Liver (tissue), 9 donors: ENCODE results near the gene COPE. TPM values are rescaled to one million over a fixed set of nuclear protein-coding genes. Genes with fewer than 3 reads are reported as not detected.

ENCODE experiments used
- DNase-seq: peaks from one replicate; pipeline ENCODE4 v3.0.0-alpha.2; 2017; ENCODE audit warnings: low spot score
- H3K27ac ChIP-seq, 2 donors: one replicate each; pipeline ENCODE4 v1.7.0; 2013; ENCODE audit warnings: inconsistent platforms in 2 of 2, low read length in 2 of 2, control low read depth in 1 of 2, low read depth in 1 of 2, mild to moderate bottlenecking in 1 of 2
- H3K27me3 ChIP-seq, 4 donors: one replicate each; pipeline versions ENCODE4 v1.6.1 to v1.7.0; 2013; ENCODE audit warnings: low read length in 3 of 4, inconsistent platforms in 1 of 4, mild to moderate bottlenecking in 1 of 4, moderate library complexity in 1 of 4; ENCODE audit not compliant: control insufficient read depth in 4 of 4, insufficient read depth in 4 of 4
- H3K36me3 ChIP-seq, 4 donors: one replicate each; pipeline versions ENCODE4 v1.6.1 to v1.7.0; 2013; ENCODE audit warnings: low read length in 3 of 4, mild to moderate bottlenecking in 3 of 4, low read depth in 1 of 4, moderate library complexity in 1 of 4; ENCODE audit not compliant: control insufficient read depth in 4 of 4, insufficient read depth in 3 of 4
- H3K4me1 ChIP-seq, 4 donors: one replicate each; pipeline versions ENCODE4 v1.6.1 to v1.7.0; 2013; ENCODE audit warnings: low read length in 3 of 4, mild to moderate bottlenecking in 3 of 4, moderate library complexity in 1 of 4; ENCODE audit not compliant: control insufficient read depth in 4 of 4, insufficient read depth in 4 of 4
- H3K4me3 ChIP-seq, 3 donors: one replicate each; pipeline versions ENCODE4 v1.6.1 to v1.7.0; 2013; ENCODE audit warnings: low read length in 3 of 3, control low read depth in 1 of 3, low read depth in 1 of 3, mild to moderate bottlenecking in 1 of 3
- H3K9ac ChIP-seq, 2 donors: one replicate each; pipeline ENCODE4 v1.7.0; 2013; ENCODE audit warnings: low read length in 2 of 2, mild to moderate bottlenecking in 2 of 2, moderate library complexity in 2 of 2, control low read depth in 1 of 2, low read depth in 1 of 2
- H3K9me3 ChIP-seq, 4 donors: one replicate each; pipeline versions ENCODE4 v1.6.1 to v1.7.0; 2013; ENCODE audit warnings: low read length in 3 of 4; ENCODE audit not compliant: control insufficient read depth in 4 of 4
- FOXA1 ChIP-seq: IDR thresholded peaks from 2 replicates; pipeline ENCODE4 v1.6.1; 2016; ENCODE audit warnings: antibody characterized with exemption
- FOXA2 ChIP-seq: IDR thresholded peaks from 2 replicates; pipeline ENCODE4 v1.6.1; 2016; ENCODE audit warnings: antibody characterized with exemption
- GABPA ChIP-seq, 2 donors: IDR thresholded peaks in 1 of 2; conservative IDR thresholded peaks in 1 of 2; 2 replicates each; pipeline ENCODE4 v1.6.1; 2016; ENCODE audit warnings: antibody characterized with exemption in 2 of 2, mild to moderate bottlenecking in 1 of 2, moderate library complexity in 1 of 2
- HNF4A ChIP-seq, 2 donors: conservative IDR thresholded peaks; 2 replicates each; pipeline ENCODE4 v1.6.1; 2016; ENCODE audit warnings: antibody characterized with exemption in 2 of 2, mild to moderate bottlenecking in 2 of 2
- HNF4G ChIP-seq: IDR thresholded peaks from 2 replicates; pipeline ENCODE4 v1.6.1; 2016; ENCODE audit warnings: antibody characterized with exemption
- JUND ChIP-seq, 2 donors: IDR thresholded peaks; 2 replicates each; pipeline ENCODE4 v1.6.1; 2016; ENCODE audit warnings: antibody characterized with exemption in 2 of 2
- NR2F2 ChIP-seq: IDR thresholded peaks from 2 replicates; pipeline ENCODE4 v1.6.1; 2016; ENCODE audit warnings: antibody characterized with exemption
- RAD21 ChIP-seq, 2 donors: IDR thresholded peaks; 2 replicates each; pipeline ENCODE4 v1.6.1; 2016; ENCODE audit warnings: antibody characterized with exemption in 2 of 2, mild to moderate bottlenecking in 2 of 2
- RXRA ChIP-seq, 2 donors: IDR thresholded peaks; 2 replicates each; pipeline ENCODE4 v1.6.1; 2017 to 2018; ENCODE audit warnings: antibody characterized with exemption in 2 of 2, mild to moderate bottlenecking in 1 of 2
- TAF1 ChIP-seq: conservative IDR thresholded peaks from 2 replicates; pipeline ENCODE4 v1.6.1; 2016; ENCODE audit warnings: antibody characterized with exemption, mild to moderate bottlenecking
- YY1 ChIP-seq: IDR thresholded peaks from 2 replicates; pipeline ENCODE4 v1.6.1; 2016; ENCODE audit warnings: antibody characterized with exemption, mild to moderate bottlenecking
- WGBS: extraction: QIAGEN DNeasy Blood & Tissue Kit; methylation state at CpG from one replicate; pipeline ENCODE4 v1.1.7; 2013; 5-methylcytosine and 5-hydroxymethylcytosine counted together
- polyA plus RNA-seq, 2 donors: library from polyadenylated mRNA; stranded (reverse) in 1 of 2; unstranded in 1 of 2; fragments of 200-250 nt in 1 of 2; fragments of >200 nt in 1 of 2; fragmentation: Nextera tagmentation in 1 of 2; extraction: Ambion mirVana in 1 of 2; gene quantifications; one replicate each; pipeline versions ENCODE4 v1.2.1 to v1.2.3, GENCODE V29; 2013 to 2015
- total RNA-seq, 2 donors: library from RNA; depleted of rRNA; stranded (reverse); fragments of >200 nt; gene quantifications; one replicate each; pipeline ENCODE4 v1.2.3, GENCODE V29; 2014
- TF ChIP-seq, protein P1 (sequence below): IDR thresholded peaks from 2 replicates; pipeline ENCODE4 v1.6.1; 2016; ENCODE audit warnings: antibody characterized with exemption
- TF ChIP-seq, protein P2 (sequence below): IDR thresholded peaks from 2 replicates; pipeline ENCODE4 v1.6.1; 2016; ENCODE audit warnings: antibody characterized with exemption
- TF ChIP-seq, protein P3 (sequence below): fragments of 150-350 bp; IDR thresholded peaks from 2 replicates; pipeline ENCODE4 v1.5.1; 2017; ENCODE audit warnings: improper control_type of control experiment, low read depth, low read length; ENCODE audit not compliant: missing input control
- TF ChIP-seq, protein P4 (sequence below): IDR thresholded peaks from 2 replicates; pipeline ENCODE4 v1.6.1; 2016; ENCODE audit warnings: antibody characterized with exemption
- TF ChIP-seq, protein P5 (sequence below): IDR thresholded peaks from 2 replicates; pipeline ENCODE4 v1.6.1; 2016; ENCODE audit warnings: antibody characterized with exemption, mild to moderate bottlenecking
- donor health status: healthy.
- donor health status: healthy.
- donor health status: healthy.
- donor health status: healthy.
- donor health status: healthy.

COPE gene
- total and polyA plus RNA-seq, 4 donors: 103 to 204 (median 142) TPM

DNA sequence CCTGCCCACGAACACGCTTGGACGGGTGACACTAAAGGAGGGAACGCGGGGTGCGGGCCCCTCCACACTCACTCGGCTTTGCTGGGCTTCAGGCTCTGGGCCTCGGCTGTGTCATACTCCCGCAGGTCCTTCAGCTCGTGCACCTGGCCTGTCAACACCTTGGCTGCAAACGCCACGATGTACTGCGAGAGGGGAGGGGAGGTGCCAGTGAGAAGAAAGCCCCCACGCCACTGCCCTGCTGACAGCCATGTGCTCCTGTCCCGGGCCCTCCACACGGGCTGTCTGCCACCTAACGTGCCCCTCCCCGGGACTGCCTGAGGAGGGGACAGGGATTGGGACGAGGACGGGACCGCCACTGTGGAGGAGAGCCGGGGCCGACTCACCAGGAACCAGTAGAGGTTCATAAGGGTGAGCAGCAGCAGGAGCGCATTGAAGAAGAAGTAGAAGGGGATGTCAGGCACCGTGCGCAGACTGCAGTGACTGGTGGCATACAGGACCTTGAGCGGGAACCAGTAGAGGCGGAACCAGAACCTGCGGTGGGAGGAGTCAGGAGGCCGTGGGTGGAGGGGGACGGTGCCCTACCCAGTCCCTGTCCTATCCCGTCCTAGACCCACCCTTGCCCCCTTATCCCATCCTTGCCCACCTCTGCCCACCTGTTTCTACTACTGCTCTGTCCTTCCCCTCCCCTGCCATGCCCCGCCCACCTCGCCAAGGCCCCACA, 40.2 kb downstream of the COPE start:
- Histone ChIP-seq H3K36me3 (no peaks in the 10 kb centered on the region), H3K9me3 (peaks cover 0 to 3% (median under 1%) of the 10 kb centered on the region in 4 donors), H3K9ac (no peak overlapping the region), H3K27me3 (no peaks in the 10 kb centered on the region), H3K4me3 (no peak overlapping the region), H3K4me1 (no peaks in the 10 kb centered on the region), H3K27ac (no peak overlapping the region)
- no peak for DNase-seq
- 90% methylated on average over 34 of the region's 34 CpGs for WGBS
- TF ChIP-seq FOXA1 (no peak), NR2F2 (no peak), YY1 (no peak), HNF4G (no peak), RAD21 (IDR thresholded peaks at IDR 0.05) (no peak), TAF1 (no peak), RXRA (IDR thresholded peaks at IDR 0.05) (no peak)
- TF ChIP-seq, protein P1, sequence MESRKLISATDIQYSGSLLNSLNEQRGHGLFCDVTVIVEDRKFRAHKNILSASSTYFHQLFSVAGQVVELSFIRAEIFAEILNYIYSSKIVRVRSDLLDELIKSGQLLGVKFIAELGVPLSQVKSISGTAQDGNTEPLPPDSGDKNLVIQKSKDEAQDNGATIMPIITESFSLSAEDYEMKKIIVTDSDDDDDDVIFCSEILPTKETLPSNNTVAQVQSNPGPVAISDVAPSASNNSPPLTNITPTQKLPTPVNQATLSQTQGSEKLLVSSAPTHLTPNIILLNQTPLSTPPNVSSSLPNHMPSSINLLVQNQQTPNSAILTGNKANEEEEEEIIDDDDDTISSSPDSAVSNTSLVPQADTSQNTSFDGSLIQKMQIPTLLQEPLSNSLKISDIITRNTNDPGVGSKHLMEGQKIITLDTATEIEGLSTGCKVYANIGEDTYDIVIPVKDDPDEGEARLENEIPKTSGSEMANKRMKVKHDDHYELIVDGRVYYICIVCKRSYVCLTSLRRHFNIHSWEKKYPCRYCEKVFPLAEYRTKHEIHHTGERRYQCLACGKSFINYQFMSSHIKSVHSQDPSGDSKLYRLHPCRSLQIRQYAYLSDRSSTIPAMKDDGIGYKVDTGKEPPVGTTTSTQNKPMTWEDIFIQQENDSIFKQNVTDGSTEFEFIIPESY: no peak
- TF ChIP-seq, protein P2, sequence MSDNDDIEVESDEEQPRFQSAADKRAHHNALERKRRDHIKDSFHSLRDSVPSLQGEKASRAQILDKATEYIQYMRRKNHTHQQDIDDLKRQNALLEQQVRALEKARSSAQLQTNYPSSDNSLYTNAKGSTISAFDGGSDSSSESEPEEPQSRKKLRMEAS: no peak
- TF ChIP-seq, protein P3, sequence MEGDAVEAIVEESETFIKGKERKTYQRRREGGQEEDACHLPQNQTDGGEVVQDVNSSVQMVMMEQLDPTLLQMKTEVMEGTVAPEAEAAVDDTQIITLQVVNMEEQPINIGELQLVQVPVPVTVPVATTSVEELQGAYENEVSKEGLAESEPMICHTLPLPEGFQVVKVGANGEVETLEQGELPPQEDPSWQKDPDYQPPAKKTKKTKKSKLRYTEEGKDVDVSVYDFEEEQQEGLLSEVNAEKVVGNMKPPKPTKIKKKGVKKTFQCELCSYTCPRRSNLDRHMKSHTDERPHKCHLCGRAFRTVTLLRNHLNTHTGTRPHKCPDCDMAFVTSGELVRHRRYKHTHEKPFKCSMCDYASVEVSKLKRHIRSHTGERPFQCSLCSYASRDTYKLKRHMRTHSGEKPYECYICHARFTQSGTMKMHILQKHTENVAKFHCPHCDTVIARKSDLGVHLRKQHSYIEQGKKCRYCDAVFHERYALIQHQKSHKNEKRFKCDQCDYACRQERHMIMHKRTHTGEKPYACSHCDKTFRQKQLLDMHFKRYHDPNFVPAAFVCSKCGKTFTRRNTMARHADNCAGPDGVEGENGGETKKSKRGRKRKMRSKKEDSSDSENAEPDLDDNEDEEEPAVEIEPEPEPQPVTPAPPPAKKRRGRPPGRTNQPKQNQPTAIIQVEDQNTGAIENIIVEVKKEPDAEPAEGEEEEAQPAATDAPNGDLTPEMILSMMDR: no peak
- TF ChIP-seq, protein P4, sequence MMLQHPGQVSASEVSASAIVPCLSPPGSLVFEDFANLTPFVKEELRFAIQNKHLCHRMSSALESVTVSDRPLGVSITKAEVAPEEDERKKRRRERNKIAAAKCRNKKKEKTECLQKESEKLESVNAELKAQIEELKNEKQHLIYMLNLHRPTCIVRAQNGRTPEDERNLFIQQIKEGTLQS: no peak

DNA sequence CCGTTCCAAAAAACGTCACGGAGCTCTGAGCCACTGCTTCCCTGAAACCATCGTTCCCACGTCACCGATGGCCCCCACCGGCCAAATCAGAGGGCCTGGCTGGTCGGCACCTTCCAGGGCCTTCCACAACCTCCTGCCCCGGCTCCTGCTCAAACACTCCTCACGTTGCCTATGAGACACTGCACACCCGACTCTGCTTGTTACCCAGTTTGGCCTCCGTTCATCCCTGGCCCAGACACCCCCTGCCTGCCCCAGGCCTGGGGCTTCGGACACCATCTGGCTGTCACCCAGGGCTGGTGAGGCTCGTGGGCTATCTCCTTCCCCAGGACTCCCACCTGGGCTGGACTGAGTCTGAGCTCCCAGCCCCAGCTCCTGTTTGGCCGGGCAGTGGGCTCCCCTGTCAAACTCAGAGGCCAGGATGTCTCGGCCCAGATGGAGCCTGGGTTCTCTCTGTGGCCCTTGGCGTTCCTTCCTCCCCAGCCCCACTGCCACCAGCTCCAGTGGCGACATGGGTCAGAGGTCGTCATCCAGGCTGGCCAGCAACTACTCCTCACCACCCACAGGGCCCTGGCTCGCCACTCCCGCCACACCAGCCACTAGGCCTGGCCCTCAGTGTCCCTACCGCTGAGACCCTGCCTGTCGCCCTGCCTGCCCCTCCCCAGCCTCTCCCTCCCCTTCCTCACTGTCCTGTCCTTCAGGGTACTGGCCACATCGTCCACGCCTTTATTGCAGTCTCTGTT, 41.0 kb downstream of the COPE start:
- Histone ChIP-seq H3K9me3 (peaks cover 0 to 3% (median under 1%) of the 10 kb centered on the region in 4 donors), H3K4me1 (no peaks in the 10 kb centered on the region), H3K36me3 (no peaks in the 10 kb centered on the region), H3K27ac (no peak overlapping the region), H3K4me3 (no peak overlapping the region), H3K9ac (no peak overlapping the region), H3K27me3 (no peaks in the 10 kb centered on the region)
- 93% methylated on average over 25 of the region's 25 CpGs for WGBS
- DNase-seq: no peak
- TF ChIP-seq NR2F2: no peak
- no peak for TF ChIP-seq YY1
- TF ChIP-seq, protein P5, sequence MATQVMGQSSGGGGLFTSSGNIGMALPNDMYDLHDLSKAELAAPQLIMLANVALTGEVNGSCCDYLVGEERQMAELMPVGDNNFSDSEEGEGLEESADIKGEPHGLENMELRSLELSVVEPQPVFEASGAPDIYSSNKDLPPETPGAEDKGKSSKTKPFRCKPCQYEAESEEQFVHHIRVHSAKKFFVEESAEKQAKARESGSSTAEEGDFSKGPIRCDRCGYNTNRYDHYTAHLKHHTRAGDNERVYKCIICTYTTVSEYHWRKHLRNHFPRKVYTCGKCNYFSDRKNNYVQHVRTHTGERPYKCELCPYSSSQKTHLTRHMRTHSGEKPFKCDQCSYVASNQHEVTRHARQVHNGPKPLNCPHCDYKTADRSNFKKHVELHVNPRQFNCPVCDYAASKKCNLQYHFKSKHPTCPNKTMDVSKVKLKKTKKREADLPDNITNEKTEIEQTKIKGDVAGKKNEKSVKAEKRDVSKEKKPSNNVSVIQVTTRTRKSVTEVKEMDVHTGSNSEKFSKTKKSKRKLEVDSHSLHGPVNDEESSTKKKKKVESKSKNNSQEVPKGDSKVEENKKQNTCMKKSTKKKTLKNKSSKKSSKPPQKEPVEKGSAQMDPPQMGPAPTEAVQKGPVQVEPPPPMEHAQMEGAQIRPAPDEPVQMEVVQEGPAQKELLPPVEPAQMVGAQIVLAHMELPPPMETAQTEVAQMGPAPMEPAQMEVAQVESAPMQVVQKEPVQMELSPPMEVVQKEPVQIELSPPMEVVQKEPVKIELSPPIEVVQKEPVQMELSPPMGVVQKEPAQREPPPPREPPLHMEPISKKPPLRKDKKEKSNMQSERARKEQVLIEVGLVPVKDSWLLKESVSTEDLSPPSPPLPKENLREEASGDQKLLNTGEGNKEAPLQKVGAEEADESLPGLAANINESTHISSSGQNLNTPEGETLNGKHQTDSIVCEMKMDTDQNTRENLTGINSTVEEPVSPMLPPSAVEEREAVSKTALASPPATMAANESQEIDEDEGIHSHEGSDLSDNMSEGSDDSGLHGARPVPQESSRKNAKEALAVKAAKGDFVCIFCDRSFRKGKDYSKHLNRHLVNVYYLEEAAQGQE: no peak
- TF ChIP-seq, protein P2: no peak
- no peak for TF ChIP-seq FOXA2
- no peak for TF ChIP-seq RAD21 (IDR thresholded peaks at IDR 0.05)
- TF ChIP-seq, protein P3: no peak
- TF ChIP-seq, protein P1: no peak
- TF ChIP-seq HNF4A (conservative IDR thresholded peaks at IDR 0.05): no peak
- TF ChIP-seq RXRA (IDR thresholded peaks at IDR 0.05): no peak
- no peak for TF ChIP-seq TAF1
- TF ChIP-seq GABPA (IDR thresholded peaks at IDR 0.05 in 1 of 2, conservative IDR thresholded peaks at IDR 0.05 in 1 of 2): no peak
- TF ChIP-seq JUND (IDR thresholded peaks at IDR 0.05): no peak
